Nephron (organoid): ENCODE measurements around the gene COL5A3.

ENCODE experiments used
- H3K27ac Mint-ChIP-seq, 3 experiments: 2 replicates each; pipeline ENCODE4 v1.8.0; 2020; ENCODE audit warnings: mixed read lengths in 3 of 3, mild to moderate bottlenecking in 2 of 3, moderate library complexity in 1 of 3
- H3K27me3 Mint-ChIP-seq: 2 replicates; pipeline ENCODE4 v1.8.0; 2021; ENCODE audit warnings: low read depth, mild to moderate bottlenecking, moderate library complexity, mixed read lengths
- H3K36me3 Mint-ChIP-seq: 2 replicates; pipeline ENCODE4 v1.8.0; 2020; ENCODE audit warnings: low read depth, mixed read lengths
- H3K4me1 Mint-ChIP-seq: 2 replicates; pipeline ENCODE4 v1.8.0; 2020; ENCODE audit warnings: mixed read lengths
- H3K4me3 Mint-ChIP-seq, 3 experiments: 2 replicates each; pipeline ENCODE4 v1.8.0; 2020; ENCODE audit warnings: mild to moderate bottlenecking in 3 of 3, mixed read lengths in 3 of 3, moderate library complexity in 2 of 3
- H3K9me3 Mint-ChIP-seq: 2 replicates; pipeline ENCODE4 v1.8.0; 2020; ENCODE audit warnings: mixed read lengths
- TF ChIP-seq, protein P1 (sequence below), 3 experiments: fragments of 200-600 bp; sonication (generic); IDR thresholded peaks; one replicate each; pipeline ENCODE4 v1.5.0; 2021; ENCODE audit warnings: antibody characterized with exemption in 3 of 3; ENCODE audit not compliant: unreplicated experiment in 3 of 3

Gene COL5A3

DNA sequence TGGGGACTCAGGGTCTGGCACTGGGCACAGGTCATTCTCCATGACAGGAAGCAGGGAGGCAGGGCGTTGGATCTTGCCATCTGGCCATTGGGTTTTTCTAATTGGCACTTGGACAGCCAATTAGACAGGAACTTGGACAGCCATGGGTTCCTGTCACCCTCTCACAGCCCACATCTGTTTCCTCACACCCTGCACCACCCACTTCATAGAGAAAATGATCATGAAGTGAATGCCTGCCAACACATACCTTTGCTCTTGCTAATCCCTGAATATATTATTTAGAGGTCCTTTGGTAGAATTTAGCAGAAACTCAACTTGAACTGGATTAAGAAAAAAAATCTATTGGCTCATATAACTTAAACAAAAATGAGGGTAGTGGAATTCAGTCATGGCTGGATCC is 69.1 kb downstream of the COL5A3 start:
- H3K4me3 Mint-ChIP-seq: no peak overlapping the region

DNA sequence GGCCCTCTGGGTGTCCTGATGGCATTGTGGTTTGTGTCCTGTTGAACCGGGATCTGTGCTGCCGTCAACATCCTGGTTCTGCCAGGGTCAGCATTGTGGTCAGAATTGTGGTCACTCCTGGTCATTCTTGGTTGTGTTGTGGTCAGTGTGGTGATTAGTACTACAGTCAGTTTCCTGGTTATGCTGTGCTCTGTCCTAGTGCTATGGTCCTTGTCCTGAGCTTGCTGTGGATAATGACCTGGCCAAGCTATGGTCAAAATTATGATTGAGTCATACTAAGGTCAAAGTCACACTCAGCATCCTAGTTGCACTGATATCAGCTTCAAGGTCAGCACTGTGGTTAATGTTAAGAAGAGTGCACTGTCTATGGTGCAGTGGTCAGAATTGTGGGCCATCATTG is 69.5 kb downstream of the COL5A3 start:
- peak overlapping the region in 1 of 3 experiments; percentile 9 for H3K4me3 Mint-ChIP-seq

More for the DNA sequence above, 69.1 kb downstream of the COL5A3 start:
- TF ChIP-seq, protein P1, sequence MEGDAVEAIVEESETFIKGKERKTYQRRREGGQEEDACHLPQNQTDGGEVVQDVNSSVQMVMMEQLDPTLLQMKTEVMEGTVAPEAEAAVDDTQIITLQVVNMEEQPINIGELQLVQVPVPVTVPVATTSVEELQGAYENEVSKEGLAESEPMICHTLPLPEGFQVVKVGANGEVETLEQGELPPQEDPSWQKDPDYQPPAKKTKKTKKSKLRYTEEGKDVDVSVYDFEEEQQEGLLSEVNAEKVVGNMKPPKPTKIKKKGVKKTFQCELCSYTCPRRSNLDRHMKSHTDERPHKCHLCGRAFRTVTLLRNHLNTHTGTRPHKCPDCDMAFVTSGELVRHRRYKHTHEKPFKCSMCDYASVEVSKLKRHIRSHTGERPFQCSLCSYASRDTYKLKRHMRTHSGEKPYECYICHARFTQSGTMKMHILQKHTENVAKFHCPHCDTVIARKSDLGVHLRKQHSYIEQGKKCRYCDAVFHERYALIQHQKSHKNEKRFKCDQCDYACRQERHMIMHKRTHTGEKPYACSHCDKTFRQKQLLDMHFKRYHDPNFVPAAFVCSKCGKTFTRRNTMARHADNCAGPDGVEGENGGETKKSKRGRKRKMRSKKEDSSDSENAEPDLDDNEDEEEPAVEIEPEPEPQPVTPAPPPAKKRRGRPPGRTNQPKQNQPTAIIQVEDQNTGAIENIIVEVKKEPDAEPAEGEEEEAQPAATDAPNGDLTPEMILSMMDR (IDR thresholded peaks at IDR 0.05; ENCODE audit: unreplicated experiment in 3 of 3): no peak
- Mint-ChIP-seq H3K4me1 (peaks cover 15% of the 10 kb centered on the region), H3K9me3 (peaks cover 13% of the 10 kb centered on the region), H3K27me3 (peaks cover 24% of the 10 kb centered on the region), H3K27ac (no peak overlapping the region), H3K36me3 (no peaks in the 10 kb centered on the region)

DNA sequence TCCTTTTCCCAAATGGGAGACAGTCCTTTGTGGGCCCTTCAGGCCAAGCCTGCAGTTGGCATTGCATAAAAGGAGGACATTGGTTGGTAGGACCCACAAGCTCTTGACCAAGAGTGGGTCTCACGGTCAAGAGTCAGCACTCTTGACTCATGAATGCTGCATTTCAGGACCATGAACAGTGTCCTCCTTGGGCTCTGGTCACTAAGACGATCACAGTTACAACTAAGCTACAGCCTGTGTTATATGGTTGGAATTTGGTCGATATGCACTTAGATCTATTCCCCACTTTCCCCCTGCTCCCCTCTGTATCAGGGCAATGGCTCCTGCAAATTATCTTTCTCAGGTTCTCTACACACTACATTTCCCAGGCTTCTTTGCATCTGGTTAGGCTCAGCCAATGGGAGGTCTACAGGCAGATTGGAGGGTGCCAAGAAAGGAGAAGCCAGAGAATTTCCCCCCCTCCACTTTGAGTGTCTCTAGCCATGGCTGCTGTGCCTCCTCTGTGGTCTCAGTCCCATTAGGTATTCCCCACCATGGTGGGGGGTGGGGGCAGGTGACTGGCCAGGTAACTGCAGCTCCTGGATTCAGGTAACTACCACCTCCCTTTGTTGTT is 70.9 kb downstream of the COL5A3 start:
- Mint-ChIP-seq H3K4me1 (peaks cover 20% of the 10 kb centered on the region), H3K4me3 (peak overlapping the region; percentile 41 to 70 (median 62)), H3K27me3 (peaks cover 37% of the 10 kb centered on the region), H3K9me3 (peaks cover 13% of the 10 kb centered on the region), H3K27ac (peak overlapping the region in 2 of 3 experiments; percentile 12 to 29), H3K36me3 (no peaks in the 10 kb centered on the region)
- TF ChIP-seq, protein P1 (IDR thresholded peaks at IDR 0.05; ENCODE audit: unreplicated experiment in 3 of 3): no peak

More for the DNA sequence above, 69.5 kb downstream of the COL5A3 start:
- Mint-ChIP-seq H3K4me1 (peaks cover 16% of the 10 kb centered on the region), H3K27me3 (peaks cover 25% of the 10 kb centered on the region), H3K27ac (no peak overlapping the region), H3K36me3 (no peaks in the 10 kb centered on the region), H3K9me3 (peaks cover 13% of the 10 kb centered on the region)
- TF ChIP-seq, protein P1 (IDR thresholded peaks at IDR 0.05; ENCODE audit: unreplicated experiment in 3 of 3): no peak

DNA sequence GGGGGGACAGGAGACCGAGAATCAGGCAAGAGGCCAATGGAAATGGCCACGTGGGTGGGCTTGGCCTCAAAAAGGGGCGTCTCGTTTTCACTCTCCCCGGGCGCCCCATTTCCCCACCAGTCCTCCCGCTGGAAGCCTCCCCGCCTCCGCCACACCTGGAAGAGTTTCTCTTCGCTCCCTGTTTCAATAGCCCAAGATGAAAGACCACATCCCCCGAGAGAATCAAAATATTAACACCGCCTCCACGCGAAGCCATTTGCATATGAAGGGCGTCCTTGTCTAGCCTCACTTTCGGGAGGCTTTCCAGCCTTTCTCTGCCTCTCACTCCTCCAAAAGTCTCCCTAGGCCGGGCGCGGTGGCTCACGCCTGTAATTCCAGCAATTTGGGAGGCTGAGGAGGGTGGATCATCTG is 73.3 kb downstream of the COL5A3 start:
- TF ChIP-seq, protein P1 (IDR thresholded peaks at IDR 0.05; ENCODE audit: unreplicated experiment in 3 of 3): no peak
- peak overlapping the region; percentile 80 to 87 (median 85) for H3K4me3 Mint-ChIP-seq
- peaks cover 27% of the 10 kb centered on the region for H3K4me1 Mint-ChIP-seq
- peaks cover 13% of the 10 kb centered on the region for H3K9me3 Mint-ChIP-seq
- peak overlapping the region in 1 of 3 experiments; percentile 62 for H3K27ac Mint-ChIP-seq
- H3K36me3 Mint-ChIP-seq: no peaks in the 10 kb centered on the region
- peaks cover 33% of the 10 kb centered on the region for H3K27me3 Mint-ChIP-seq

DNA sequence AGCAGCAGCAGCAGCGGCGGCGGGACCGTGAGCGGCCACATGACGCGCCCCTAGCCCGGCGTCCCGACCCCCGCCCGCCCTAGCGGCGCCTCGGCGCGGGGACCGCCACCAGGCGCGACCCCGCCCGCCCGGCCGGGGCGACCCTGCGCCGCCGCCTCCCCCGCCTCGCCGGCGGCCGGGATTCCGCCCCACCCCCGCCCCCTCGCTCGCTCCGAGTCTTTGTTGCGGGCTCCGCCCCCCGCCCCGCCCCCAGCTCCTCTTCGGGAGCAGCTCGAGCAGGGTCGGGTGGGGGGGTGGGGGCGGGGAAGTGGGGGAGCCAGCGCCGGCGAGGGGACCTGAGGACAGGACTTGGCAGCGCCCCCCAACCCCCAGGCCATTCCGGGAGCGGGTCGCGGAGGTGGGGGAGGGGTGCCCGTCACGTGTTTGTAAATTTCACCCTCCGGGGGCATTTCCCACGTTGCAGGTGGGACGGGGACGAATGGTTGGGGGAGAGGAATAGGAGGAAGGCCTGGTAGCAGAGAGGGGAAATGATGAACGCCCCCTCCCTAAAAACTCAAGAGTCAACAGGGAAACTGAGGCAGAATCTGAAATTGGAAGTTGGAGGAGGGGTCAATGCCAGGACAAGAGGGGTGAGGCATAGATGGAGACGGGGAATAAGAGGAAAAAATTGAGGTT is 73.8 kb downstream of the COL5A3 start, which contains the start of gene OLFM2:
OLFM2 (minus strand) TSS at position 190 of the 675 bp plus-strand sequence; CDS start at position 41, 149 bp downstream.
- H3K9me3 Mint-ChIP-seq: peaks cover 9% of the 10 kb centered on the region
- peaks cover 27% of the 10 kb centered on the region for H3K4me1 Mint-ChIP-seq
- peaks cover 33% of the 10 kb centered on the region for H3K27me3 Mint-ChIP-seq
- H3K36me3 Mint-ChIP-seq: no peaks in the 10 kb centered on the region
- H3K4me3 Mint-ChIP-seq: peak within 1 kb of the TSS; percentile 89 to 95 (median 94)
- TF ChIP-seq, protein P1 (IDR thresholded peaks at IDR 0.05; ENCODE audit: unreplicated experiment in 3 of 3): no peak
- peak within 1 kb of the TSS; percentile 49 to 87 (median 86) for H3K27ac Mint-ChIP-seq
